Sigmoid colon (tissue), 7 donors: Measurements from ENCODE around the gene PNPLA6. TPM values are rescaled to one million over a fixed set of nuclear protein-coding genes. Genes with fewer than 3 reads are reported as not detected.
A peak's percentile ranks its signal among the peaks of the same experiment; 100 is the strongest.

ENCODE experiments used
- DNase-seq: peaks from one replicate; pipeline ENCODE4 v3.0.0-alpha.2; 2019
- H3K27ac ChIP-seq, 4 donors: fragments of 200-600 bp; sonication (generic); one replicate each; pipeline ENCODE4 v1.5.1; 2016 to 2019; ENCODE audit warnings: mild to moderate bottlenecking in 1 of 4
- H3K27me3 ChIP-seq, 3 donors: fragments of 200-600 bp; sonication (generic); one replicate each; pipeline ENCODE4 v1.5.1; 2019; ENCODE audit warnings: mild to moderate bottlenecking in 1 of 3
- H3K36me3 ChIP-seq, 4 donors: fragments of 200-600 bp; sonication (generic); one replicate each; pipeline ENCODE4 v1.5.1; 2016 to 2019
- H3K4me1 ChIP-seq, 4 donors: fragments of 200-600 bp; sonication (generic); one replicate each; pipeline ENCODE4 v1.5.1; 2017 to 2019
- H3K4me3 ChIP-seq, 4 donors: fragments of 200-600 bp; sonication (generic); one replicate each; pipeline ENCODE4 v1.5.1; 2017 to 2019; ENCODE audit warnings: mild to moderate bottlenecking in 2 of 4, moderate library complexity in 1 of 4
- H3K9me3 ChIP-seq, 4 donors: fragments of 200-600 bp in 3 of 4; sonication (generic) in 3 of 4; one replicate each; pipeline versions ENCODE4 v1.5.1 to v1.6.1; 2013 to 2019
- EP300 ChIP-seq, 4 donors: sonication (generic); formaldehyde crosslinking; IDR thresholded peaks; one replicate each; pipeline ENCODE4 v1.6.1; 2017; ENCODE audit warnings: antibody characterized with exemption in 4 of 4
- POLR2A ChIP-seq, 2 donors: fragments of 450-650 bp; IDR thresholded peaks; one replicate each; pipeline ENCODE4 v1.6.1; 2016; ENCODE audit warnings: antibody characterized with exemption in 2 of 2, mild to moderate bottlenecking in 2 of 2, moderate library complexity in 2 of 2
- POLR2AphosphoS5 ChIP-seq, 4 donors: sonication (generic); formaldehyde crosslinking; IDR thresholded peaks; one replicate each; pipeline ENCODE4 v1.6.1; 2017; ENCODE audit warnings: antibody characterized with exemption in 4 of 4
- WGBS, 2 donors: extraction: QIAGEN DNeasy Blood & Tissue Kit; methylation state at CpG; one replicate each; pipeline ENCODE4 v1.1.7; 2013; 5-methylcytosine and 5-hydroxymethylcytosine counted together
- intact Hi-C: fragments of 100-400 bp; cut with DNase I; formaldehyde crosslinking; loops from one replicate; pipeline ENCODE4 v1.15.1; 2023
- polyA plus RNA-seq, 3 donors: library from polyadenylated mRNA; stranded (reverse); fragments of 200-250 nt; gene quantifications; one replicate each; pipeline ENCODE4 v1.2.3, GENCODE V29; 2013
- total RNA-seq, 4 donors: library from RNA; depleted of rRNA; stranded (reverse); fragments of >200 nt; gene quantifications; one replicate each; pipeline ENCODE4 v1.1.0, GENCODE V29; 2016
- TF ChIP-seq, protein P1 (sequence below), 4 experiments: fragments of 450-650 bp in 3 of 4; fragments of 200-600 bp in 1 of 4; IDR thresholded peaks; one replicate each; pipeline ENCODE4 v1.5.1; 2016 to 2019; ENCODE audit warnings: antibody characterized with exemption in 4 of 4, mild to moderate bottlenecking in 3 of 4, moderate library complexity in 2 of 4
- donor health status: healthy with polysubstance abuse.
- donor health status: Bipolar disorder and iron deficiency.
- donor health status: healthy.

The PNPLA6 gene
- total and polyA plus RNA-seq, 7 donors, result 13.6 to 77.0 (median 40.3) TPM

DNA sequence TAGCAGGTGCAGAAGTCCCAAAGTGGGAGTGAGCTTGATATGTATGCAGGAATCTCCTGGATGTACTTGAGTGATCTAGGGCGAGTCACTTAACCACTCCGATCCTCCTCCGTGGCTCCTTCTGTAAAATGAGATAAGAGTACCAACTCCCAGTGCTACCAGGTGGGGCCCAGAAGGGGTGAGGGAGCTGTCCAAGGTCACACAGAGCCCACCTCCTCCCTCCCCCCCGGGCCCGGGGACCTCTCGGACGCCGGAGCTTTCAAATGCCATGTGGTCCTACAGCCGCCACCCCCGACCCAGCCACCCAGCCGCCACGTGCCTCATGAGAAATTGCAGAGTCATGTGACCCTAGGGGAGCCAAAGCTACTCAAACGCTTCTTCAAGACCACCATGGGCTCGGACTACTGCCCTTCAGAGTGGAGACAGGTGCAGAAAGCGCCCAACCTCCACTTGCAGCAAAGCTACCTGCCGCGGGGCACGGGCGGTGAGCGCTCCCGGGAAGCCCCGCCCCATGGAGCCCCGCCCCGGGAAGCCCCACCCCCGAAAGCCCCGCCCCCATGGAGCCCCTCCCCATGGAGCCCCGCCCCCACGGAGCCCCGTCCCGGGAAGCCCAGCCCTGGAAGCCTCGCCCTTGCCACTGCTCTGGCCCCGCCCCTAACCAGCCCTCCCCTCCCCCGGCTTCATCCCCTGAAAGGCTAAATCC is 29.7 kb upstream of the PNPLA6 start:
- intact Hi-C loops, result no loop called here
- Histone ChIP-seq H3K27ac (no peak overlapping the region), H3K4me1 (peaks cover 0 to 27% (median 21%) of the 10 kb centered on the region in 4 donors), H3K36me3 (no peaks in the 10 kb centered on the region), H3K27me3 (peaks cover 5 to 52% (median 30%) of the 10 kb centered on the region in 3 donors), H3K9me3 (peaks cover 0 to 2% (median 0%) of the 10 kb centered on the region in 4 donors), H3K4me3 (peak overlapping the region in 1 of 4 donors; percentile 14)
- WGBS, 2 donors, result 2 to 5% methylated on average over 33 of the region's 33 CpGs
- DNase-seq, result peak; percentile 64
- no peak for TF ChIP-seq EP300 (IDR thresholded peaks at IDR 0.05)
- no peak for TF ChIP-seq POLR2AphosphoS5 (IDR thresholded peaks at IDR 0.05)
- TF ChIP-seq, protein P1, sequence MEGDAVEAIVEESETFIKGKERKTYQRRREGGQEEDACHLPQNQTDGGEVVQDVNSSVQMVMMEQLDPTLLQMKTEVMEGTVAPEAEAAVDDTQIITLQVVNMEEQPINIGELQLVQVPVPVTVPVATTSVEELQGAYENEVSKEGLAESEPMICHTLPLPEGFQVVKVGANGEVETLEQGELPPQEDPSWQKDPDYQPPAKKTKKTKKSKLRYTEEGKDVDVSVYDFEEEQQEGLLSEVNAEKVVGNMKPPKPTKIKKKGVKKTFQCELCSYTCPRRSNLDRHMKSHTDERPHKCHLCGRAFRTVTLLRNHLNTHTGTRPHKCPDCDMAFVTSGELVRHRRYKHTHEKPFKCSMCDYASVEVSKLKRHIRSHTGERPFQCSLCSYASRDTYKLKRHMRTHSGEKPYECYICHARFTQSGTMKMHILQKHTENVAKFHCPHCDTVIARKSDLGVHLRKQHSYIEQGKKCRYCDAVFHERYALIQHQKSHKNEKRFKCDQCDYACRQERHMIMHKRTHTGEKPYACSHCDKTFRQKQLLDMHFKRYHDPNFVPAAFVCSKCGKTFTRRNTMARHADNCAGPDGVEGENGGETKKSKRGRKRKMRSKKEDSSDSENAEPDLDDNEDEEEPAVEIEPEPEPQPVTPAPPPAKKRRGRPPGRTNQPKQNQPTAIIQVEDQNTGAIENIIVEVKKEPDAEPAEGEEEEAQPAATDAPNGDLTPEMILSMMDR (IDR thresholded peaks at IDR 0.05), result no peak
- TF ChIP-seq POLR2A (IDR thresholded peaks at IDR 0.05), result no peak

DNA sequence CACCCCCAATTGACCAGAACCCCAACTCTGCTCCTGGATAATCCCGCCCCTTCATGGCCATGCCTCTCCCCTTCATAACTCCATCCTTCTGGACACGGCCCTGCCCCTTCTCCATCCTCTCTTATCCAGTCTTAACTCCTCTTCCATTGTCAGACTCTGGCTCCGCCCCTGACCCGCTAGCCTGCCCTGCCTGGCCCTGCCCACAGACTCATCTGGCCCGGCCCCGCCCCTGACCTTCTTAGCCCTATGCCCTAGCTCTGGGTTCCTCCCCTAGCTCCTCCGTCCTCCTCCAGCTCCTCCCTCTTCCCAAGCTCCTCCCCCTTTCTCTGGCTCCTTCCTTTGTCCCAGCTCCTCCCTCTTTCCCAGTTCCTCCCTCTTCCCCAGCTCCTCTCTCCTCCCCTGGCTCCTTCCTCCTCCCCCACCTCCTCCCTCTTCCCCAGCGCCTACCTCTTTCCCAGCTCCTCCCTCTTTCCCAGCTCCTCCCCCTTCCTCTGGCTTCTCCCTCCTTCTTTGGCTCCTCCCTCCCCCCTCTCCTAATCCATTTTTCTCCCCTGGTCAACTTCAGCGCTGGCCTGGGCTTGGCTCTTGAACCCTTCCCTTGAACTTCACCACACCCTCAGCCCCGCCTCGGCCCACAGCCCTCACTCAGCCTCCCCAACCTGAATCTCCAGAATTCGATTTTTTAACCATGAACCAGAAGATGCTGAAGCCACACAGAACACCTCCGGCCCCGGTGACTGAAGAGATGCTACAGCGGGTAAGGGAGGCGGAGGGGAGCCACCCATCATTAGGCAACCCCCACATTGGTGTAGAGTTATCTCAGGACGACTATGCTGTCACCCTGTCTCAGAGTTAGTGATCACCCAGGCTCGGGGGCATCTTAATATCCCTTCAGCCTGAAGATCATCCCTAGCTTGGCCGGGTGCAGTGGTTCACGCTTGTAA is 28.9 kb upstream of the PNPLA6 start:
- H3K9me3 ChIP-seq, result peaks cover 0 to 2% (median 0%) of the 10 kb centered on the region in 4 donors
- no peak for TF ChIP-seq POLR2A (IDR thresholded peaks at IDR 0.05)
- TF ChIP-seq, protein P1 (IDR thresholded peaks at IDR 0.05), result no peak
- H3K27me3 ChIP-seq, result peaks cover 2 to 44% (median 23%) of the 10 kb centered on the region in 3 donors
- H3K27ac ChIP-seq, result no peak overlapping the region
- no peak overlapping the region for H3K4me3 ChIP-seq
- 31 to 47% methylated on average over 20 of the region's 20 CpGs for WGBS, 2 donors
- peaks cover 0 to 20% (median 14%) of the 10 kb centered on the region in 4 donors for H3K4me1 ChIP-seq
- intact Hi-C loops, result no loop called here
- no peaks in the 10 kb centered on the region for H3K36me3 ChIP-seq
- peak; percentile 82 for DNase-seq

DNA sequence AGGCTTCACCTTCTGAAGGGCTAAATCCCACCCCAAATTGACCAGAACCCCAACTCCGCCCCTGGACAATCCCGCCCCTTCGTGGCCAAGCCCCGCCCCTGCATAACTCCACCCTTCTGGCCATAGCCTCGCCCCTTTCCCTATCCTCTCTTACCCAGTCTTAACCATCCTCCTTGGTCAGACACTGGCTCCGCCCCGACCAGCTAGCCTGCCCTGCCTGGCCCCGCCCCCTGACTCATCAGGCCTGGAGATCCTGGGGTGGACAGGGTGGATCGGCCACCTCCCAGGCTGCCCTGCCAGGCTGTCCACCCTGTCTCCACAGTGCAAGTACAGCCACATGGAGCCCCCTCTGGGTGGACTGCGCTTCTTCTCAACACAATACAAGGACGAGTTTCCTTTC is 27.6 kb upstream of the PNPLA6 start:
- H3K4me1 ChIP-seq, result peaks cover 0 to 20% (median 14%) of the 10 kb centered on the region in 4 donors
- DNase-seq, result peak; percentile 83
- H3K36me3 ChIP-seq, result no peaks in the 10 kb centered on the region
- peaks cover 2 to 31% (median 23%) of the 10 kb centered on the region in 3 donors for H3K27me3 ChIP-seq
- H3K27ac ChIP-seq, result no peak overlapping the region
- intact Hi-C loops, result no loop called here
- H3K4me3 ChIP-seq, result no peak overlapping the region
- TF ChIP-seq, protein P1 (IDR thresholded peaks at IDR 0.05), result no peak
- TF ChIP-seq POLR2A (IDR thresholded peaks at IDR 0.05) (no peak), EP300 (IDR thresholded peaks at IDR 0.05) (no peak), POLR2AphosphoS5 (IDR thresholded peaks at IDR 0.05) (no peak)
- peaks cover 0 to 2% (median 0%) of the 10 kb centered on the region in 4 donors for H3K9me3 ChIP-seq
- 33 to 48% methylated on average over 11 of the region's 11 CpGs for WGBS, 2 donors

DNA sequence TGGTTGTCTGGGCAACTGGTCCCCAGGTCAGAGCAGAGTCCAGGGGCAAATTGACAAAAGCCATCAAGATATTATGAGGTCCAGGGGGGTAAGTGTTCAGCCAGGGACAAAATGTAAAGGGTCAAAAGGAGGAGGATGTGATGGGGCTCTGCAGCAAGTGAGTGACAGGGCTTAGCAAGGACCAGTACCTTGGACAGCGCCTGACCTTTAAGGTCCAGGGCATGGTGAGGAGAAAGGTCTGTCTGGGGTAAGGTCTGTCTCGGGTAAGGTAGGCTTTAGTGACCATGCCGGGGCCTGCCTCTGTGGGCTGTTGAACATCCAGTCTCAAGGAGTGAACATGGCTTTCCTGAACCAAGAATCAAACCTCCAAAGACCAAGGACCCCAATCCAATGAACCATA is 25.9 kb upstream of the PNPLA6 start:
- intact Hi-C loops, result no loop called here
- no peak overlapping the region for H3K4me3 ChIP-seq

More for the DNA sequence above, 25.9 kb upstream of the PNPLA6 start:
- TF ChIP-seq POLR2AphosphoS5 (IDR thresholded peaks at IDR 0.05) (no peak), EP300 (IDR thresholded peaks at IDR 0.05) (no peak), POLR2A (IDR thresholded peaks at IDR 0.05) (no peak)
- TF ChIP-seq, protein P1 (IDR thresholded peaks at IDR 0.05), result no peak
- WGBS, 2 donors, result 21 to 31% methylated on average over 3 of the region's 3 CpGs
- peaks cover 0 to 2% (median 0%) of the 10 kb centered on the region in 4 donors for H3K9me3 ChIP-seq
- DNase-seq, result no peak
- peaks cover 0 to 24% (median 18%) of the 10 kb centered on the region in 4 donors for H3K4me1 ChIP-seq
- H3K27me3 ChIP-seq, result peaks cover 1 to 14% (median 14%) of the 10 kb centered on the region in 3 donors
- H3K36me3 ChIP-seq, result no peaks in the 10 kb centered on the region
- H3K27ac ChIP-seq, result no peak overlapping the region
